Measurements from ENCODE around the gene JMJD7. TPM values are rescaled to one million over a fixed set of nuclear protein-coding genes. Genes with fewer than 3 reads are reported as not detected.

Gene JMJD7
- total RNA-seq, 4 donors from 2014 or later, result 6.1 to 12.8 (median 9.3) TPM

GRCh38 chr15:41841131-41841530 lies 13.2 kb downstream of the JMJD7 start:
- TF ChIP-seq EP300 (IDR thresholded peaks at IDR 0.05) (no peak), CTCF (IDR thresholded peaks at IDR 0.05) (no peak), POLR2A (IDR thresholded peaks at IDR 0.05) (no peak), POLR2AphosphoS5 (IDR thresholded peaks at IDR 0.05) (no peak)
- H3K36me3 ChIP-seq, result peaks cover 0 to 83% of the 10 kb centered on the region in 2 donors
- no peak overlapping the region for H3K4me3 ChIP-seq
- no CpG with 5 or more reads among the region's 10 CpGs for WGBS, 2 donors (ENCODE audit: low coverage in 1 of 2)
- H3K9me3 ChIP-seq, result no peaks in the 10 kb centered on the region
- no peaks in the 10 kb centered on the region for H3K27me3 ChIP-seq
- no peak overlapping the region for H3K27ac ChIP-seq
- no peaks in the 10 kb centered on the region for H3K4me1 ChIP-seq
- no peak for ATAC-seq

GRCh38 chr15:41842229-41842628 lies 14.3 kb downstream of the JMJD7 start:
- WGBS, 2 donors (ENCODE audit: low coverage in 1 of 2), result 80% methylated on average over 2 of the region's 12 CpGs; no CpG with 5 or more reads in 1 of the 2 donors
- no peak for ATAC-seq
- H3K27ac ChIP-seq, result no peak overlapping the region
- H3K27me3 ChIP-seq, result no peaks in the 10 kb centered on the region
- no peak for TF ChIP-seq POLR2AphosphoS5 (IDR thresholded peaks at IDR 0.05)
- TF ChIP-seq CTCF (IDR thresholded peaks at IDR 0.05), result no peak
- TF ChIP-seq POLR2A (IDR thresholded peaks at IDR 0.05), result no peak
- no peak for TF ChIP-seq EP300 (IDR thresholded peaks at IDR 0.05)
- no peaks in the 10 kb centered on the region for H3K9me3 ChIP-seq
- no peaks in the 10 kb centered on the region for H3K4me1 ChIP-seq
- H3K36me3 ChIP-seq, result peaks cover 0 to 83% of the 10 kb centered on the region in 2 donors
- no peak overlapping the region for H3K4me3 ChIP-seq

- peaks cover 0 to 85% of the 10 kb centered on the region in 2 donors for H3K36me3 ChIP-seq
- no peak overlapping the region for H3K4me3 ChIP-seq
- no CpG with 5 or more reads among the region's 10 CpGs for WGBS, 2 donors (ENCODE audit: low coverage in 1 of 2)
- no peak for TF ChIP-seq CTCF (IDR thresholded peaks at IDR 0.05)
- TF ChIP-seq POLR2AphosphoS5 (IDR thresholded peaks at IDR 0.05), result no peak
- ATAC-seq, result no peak
- H3K27me3 ChIP-seq, result no peaks in the 10 kb centered on the region
- H3K27ac ChIP-seq, result no peak overlapping the region
- H3K9me3 ChIP-seq, result no peaks in the 10 kb centered on the region
- H3K4me1 ChIP-seq, result no peaks in the 10 kb centered on the region
Observed at GRCh38 chr15:41843571-41843970, 15.7 kb downstream of the JMJD7 start.

- H3K36me3 ChIP-seq, result peaks cover 0 to 91% of the 10 kb centered on the region in 2 donors
- 83% methylated on average over 6 of the region's 12 CpGs; no CpG with 5 or more reads in 1 of the 2 donors for WGBS, 2 donors (ENCODE audit: low coverage in 1 of 2)
- no peaks in the 10 kb centered on the region for H3K9me3 ChIP-seq
- TF ChIP-seq POLR2AphosphoS5 (IDR thresholded peaks at IDR 0.05) (no peak), POLR2A (IDR thresholded peaks at IDR 0.05) (no peak), EP300 (IDR thresholded peaks at IDR 0.05) (no peak), CTCF (IDR thresholded peaks at IDR 0.05) (no peak)
- no peak for ATAC-seq
- H3K27me3 ChIP-seq, result no peaks in the 10 kb centered on the region
- H3K27ac ChIP-seq, result no peak overlapping the region
- no peak overlapping the region for H3K4me3 ChIP-seq
- no peaks in the 10 kb centered on the region for H3K4me1 ChIP-seq
Observed at GRCh38 chr15:41844814-41845213, 16.9 kb downstream of the JMJD7 start.

GRCh38 chr15:41847206-41847605 lies 19.3 kb downstream of the JMJD7 start:
- Histone ChIP-seq H3K9me3 (no peaks in the 10 kb centered on the region), H3K27ac (no peak overlapping the region), H3K27me3 (peaks cover 14% of the 10 kb centered on the region), H3K4me3 (no peak overlapping the region), H3K36me3 (peaks cover 0 to 68% of the 10 kb centered on the region in 2 donors), H3K4me1 (no peaks in the 10 kb centered on the region)
- no peak for ATAC-seq
- no peak for TF ChIP-seq POLR2A (IDR thresholded peaks at IDR 0.05)
- WGBS, 2 donors (ENCODE audit: low coverage in 1 of 2), result 68 to 82% methylated on average over 6 to 11 of the region's 14 CpGs
